GM12878 (cell line): Measurements from ENCODE around the gene DOLPP1. TPM values are rescaled to one million over a fixed set of nuclear protein-coding genes. Genes with fewer than 3 reads are reported as not detected.

ENCODE experiments used
- ATAC-seq: fragments of 200-7000 bp; cut with Tn5 transposase; 3 replicates; pipeline ENCODE4 v1.9.1; 2020; ENCODE audit warnings: mild to moderate bottlenecking, moderate library complexity
- BruUV-seq: library from RNA; stranded (reverse); fragments of 400-500 nt; replicated peaks from 2 replicates; lab custom pipeline; 2021; lab: Mats Ljungman, UMichigan
- CTCF ChIA-PET: fragments of 300-600 bp; sonication (Branson Sonifier 250); formaldehyde crosslinking; extraction: SDS; loops from one replicate; lab custom pipeline; 2021; ENCODE audit warnings: inconsistent platforms; lab: Yijun Ruan, JAX
- POLR2A ChIA-PET: fragments of 350-600 bp; formaldehyde crosslinking; extraction: SDS; loops from one replicate; lab custom pipeline; 2021; ENCODE audit warnings: inconsistent platforms; lab: Charles Lee
- RAD21 ChIA-PET: fragments of 300-600 bp; sonication (Branson Sonifier 250); formaldehyde crosslinking; loops from one replicate; lab custom pipeline; 2023; ENCODE audit warnings: antibody characterized with exemption; ENCODE audit not compliant: unreplicated experiment; lab: Charles Lee
- SMC1A ChIA-PET: fragments of 300-600 bp; sonication (Branson Sonifier 250); formaldehyde crosslinking; loops from one replicate; lab custom pipeline; 2023; ENCODE audit not compliant: unreplicated experiment, uncharacterized antibody; lab: Charles Lee
- DNase-seq: peaks from one replicate; pipeline ENCODE4 v3.0.0-alpha.2; 2011; ENCODE audit warnings: low read depth, low spot score
- FAIRE-seq: peaks from 3 replicates; lab custom pipeline; 2011; peaks lifted over from hg19 to GRCh38; lab: Jason Lieb, UNC
- H2AFZ ChIP-seq: 2 replicates; pipeline ENCODE4 v1.6.0; 2011; ENCODE audit warnings: low read depth, low read length, control low read depth; ENCODE audit not compliant: control insufficient read depth
- H3K27ac ChIP-seq: 2 replicates; pipeline ENCODE4 v1.5.1; 2011; ENCODE audit warnings: control low read depth; ENCODE audit not compliant: control insufficient read depth, insufficient read depth
- H3K27me3 ChIP-seq, 2 experiments: replicated peaks in 1 of 2; 2 replicates each; pipeline versions ENCODE4 v1.6.0 to v1.6.1; 2011; ENCODE audit warnings: low read length in 1 of 2; ENCODE audit not compliant: control insufficient read depth in 2 of 2, insufficient read depth in 2 of 2
- H3K36me3 ChIP-seq, 2 experiments: 2 replicates each; pipeline ENCODE4 v1.5.1; 2011; ENCODE audit warnings: low read length in 1 of 2; ENCODE audit not compliant: control insufficient read depth in 2 of 2, insufficient read depth in 2 of 2
- H3K4me1 ChIP-seq: 2 replicates; pipeline ENCODE4 v1.6.1; 2011; ENCODE audit warnings: mild to moderate bottlenecking, low read length, moderate library complexity, mixed read lengths; ENCODE audit not compliant: control insufficient read depth, insufficient read depth
- H3K4me2 ChIP-seq: 2 replicates; pipeline ENCODE4 v1.6.0; 2011; ENCODE audit warnings: control low read depth; ENCODE audit not compliant: control insufficient read depth, insufficient read depth
- H3K4me3 ChIP-seq: fragments of 200-600 bp; sonication (generic); 2 replicates; pipeline ENCODE4 v1.5.1; 2016
- H3K79me2 ChIP-seq: 2 replicates; pipeline ENCODE4 v1.6.0; 2011; ENCODE audit warnings: low read length; ENCODE audit not compliant: control insufficient read depth, insufficient read depth
- H3K9ac ChIP-seq: 2 replicates; pipeline ENCODE4 v1.8.0; 2011; ENCODE audit warnings: low read length, control low read depth, mixed read lengths; ENCODE audit not compliant: control insufficient read depth, insufficient read depth
- H3K9me3 ChIP-seq: replicated peaks from 3 replicates; pipeline ENCODE4 v1.5.1; 2011; ENCODE audit warnings: mild to moderate bottlenecking, low read length; ENCODE audit not compliant: control insufficient read depth, insufficient read depth
- H4K20me1 ChIP-seq: 2 replicates; pipeline ENCODE4 v1.6.0; 2011; ENCODE audit not compliant: control insufficient read depth, insufficient read depth
- ATF2 ChIP-seq: IDR thresholded peaks from 2 replicates; pipeline ENCODE4 v1.6.1; 2012; ENCODE audit warnings: low read length, inconsistent platforms
- CREB1 ChIP-seq: IDR thresholded peaks from 2 replicates; pipeline ENCODE4 v1.6.1; 2012; ENCODE audit warnings: low read depth, mild to moderate bottlenecking, inconsistent platforms
- E2F8 ChIP-seq: fragments of 450-650 bp; IDR thresholded peaks from 2 replicates; pipeline ENCODE4 v1.6.1; 2018; ENCODE audit warnings: mild to moderate bottlenecking, low read depth, moderate library complexity; ENCODE audit not compliant: partially characterized antibody
- FOS ChIP-seq: IDR thresholded peaks from 3 replicates; pipeline ENCODE4 v1.6.1; 2011; ENCODE audit warnings: borderline replicate concordance; ENCODE audit not compliant: insufficient read length; ENCODE audit errors: extremely low read depth
- HDAC6 ChIP-seq: fragments of 200-600 bp; sonication (generic); IDR thresholded peaks from one replicate; pipeline ENCODE4 v1.8.0; 2017; ENCODE audit warnings: antibody characterized with exemption; ENCODE audit not compliant: unreplicated experiment
- MEF2B ChIP-seq: fragments of 450-650 bp; IDR thresholded peaks from 2 replicates; pipeline ENCODE4 v1.6.1; 2018; ENCODE audit warnings: mild to moderate bottlenecking, moderate library complexity; ENCODE audit not compliant: partially characterized antibody, poor library complexity, severe bottlenecking
- PAX8 ChIP-seq: fragments of 450-650 bp; IDR thresholded peaks from 2 replicates; pipeline ENCODE4 v1.6.1; 2017; ENCODE audit warnings: mild to moderate bottlenecking, moderate library complexity
- YBX1 ChIP-seq: fragments of 450-650 bp; IDR thresholded peaks from 2 replicates; pipeline ENCODE4 v1.6.1; 2016; ENCODE audit warnings: antibody characterized with exemption
- WGBS: methylation state at CpG from one replicate; pipeline ENCODE4 v1.1.6; 2016; ENCODE audit warnings: low lambda C conversion rate; ENCODE audit not compliant: insufficient replicate concordance, insufficient coverage; ENCODE audit errors: missing lambda C conversion rate; 5-methylcytosine and 5-hydroxymethylcytosine counted together
- in situ Hi-C: fragments of 300-500 bp; cut with MboI; formaldehyde crosslinking; loops from 9 replicates; pipeline ENCODE4 v1.14.3; 2018; ENCODE audit warnings: mixed read lengths
- intact Hi-C: fragments of 100-400 bp; cut with micrococcal nuclease; formaldehyde crosslinking; loops from one replicate; pipeline ENCODE4 v1.14.2; 2022; ENCODE audit not compliant: unreplicated experiment
- polyA plus RNA-seq, 11 experiments: library from polyadenylated mRNA; depleted of rRNA in 4 of 11; unstranded in 6 of 11; stranded (reverse) in 5 of 11; fragments of >200 nt; fragmentation: Nextera tagmentation in 4 of 11; fragmentation: Illumina TruSeq in 1 of 11; extraction: Ambion mirVana in 4 of 11; extraction: Trizol in 1 of 11; gene quantifications; 1 replicate in 1 of 11; 2 replicates in 10 of 11; pipeline versions ENCODE4 v1.2.1 to v1.2.3, GENCODE V29; 2011 to 2016; ENCODE audit warnings: inconsistent platforms in 2 of 11, missing spikeins in 2 of 11, low read depth in 1 of 11
- total RNA-seq, 4 experiments: library from RNA; depleted of rRNA in 3 of 4; stranded (reverse); fragments of >200 nt in 3 of 4; fragmentation: Illumina TruSeq in 1 of 4; extraction: Trizol in 1 of 4; gene quantifications; 2 replicates each; pipeline versions ENCODE4 v1.2.1 to v1.2.3, GENCODE V29; 2013 to 2021
- TF ChIP-seq, protein P1 (sequence below): fragments of 150-350 bp; IDR thresholded peaks from 2 replicates; pipeline ENCODE4 v1.6.1; 2016; ENCODE audit warnings: low read depth, low read length

The DOLPP1 gene
- total and polyA plus RNA-seq, 10 of the 15 experiments (the other 5 are each of a cell fraction or from before 2014, with no cell fraction given), result 0.76 to 19.9 (median 13.4) TPM

DNA sequence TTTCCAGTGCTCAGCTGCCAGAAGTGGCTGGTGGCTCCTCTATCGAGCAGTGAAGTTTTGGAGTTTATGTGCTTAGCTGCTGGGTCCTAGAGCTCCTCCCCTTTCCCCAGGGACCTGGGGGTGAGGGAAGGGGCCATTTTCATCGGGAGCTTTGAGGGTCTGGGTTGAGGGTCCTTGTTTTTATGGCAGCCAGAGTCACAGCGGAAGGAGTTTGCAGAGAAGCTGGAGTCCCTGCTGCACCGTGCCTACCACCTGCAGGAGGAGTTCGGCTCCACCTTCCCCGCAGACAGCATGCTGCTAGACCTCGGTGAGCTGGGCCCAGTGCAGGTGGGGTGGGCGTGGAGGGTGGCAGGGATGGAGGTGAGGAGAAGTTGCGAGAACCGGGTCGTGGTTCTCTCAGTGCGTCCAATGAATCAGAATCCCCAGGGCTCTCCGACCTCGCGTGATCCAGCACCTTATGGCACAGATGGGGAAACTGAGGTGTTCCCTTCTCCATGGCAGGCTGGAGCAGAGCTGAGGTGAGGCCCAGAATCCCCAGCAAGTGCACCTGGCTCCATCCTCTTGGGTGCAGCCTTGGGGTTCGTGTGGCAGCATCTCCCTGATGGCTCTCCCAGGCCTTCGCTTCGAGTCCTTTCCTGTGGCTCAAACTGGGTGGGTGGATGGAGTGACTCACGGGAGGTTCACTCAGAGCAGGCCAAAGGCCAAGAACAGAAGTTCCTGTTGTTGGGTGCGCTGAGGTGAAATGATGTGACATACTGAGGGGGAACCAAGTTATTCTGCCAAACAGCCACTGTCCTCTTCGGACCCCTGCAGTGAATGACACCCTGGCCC lies 21.7 kb upstream of the DOLPP1 start:
- Histone ChIP-seq H3K27ac (no peak overlapping the region), H2AFZ (no peak overlapping the region), H3K4me3 (no peak overlapping the region), H3K9ac (no peak overlapping the region), H3K36me3 (peaks cover 7 to 10% of the 10 kb centered on the region in 2 experiments; a peak in 3 of 4 replicates), H3K4me1 (no peaks in the 10 kb centered on the region), H3K9me3 (no peaks in the 10 kb centered on the region), H4K20me1 (no peaks in the 10 kb centered on the region), H3K4me2 (no peak overlapping the region), H3K79me2 (no peaks in the 10 kb centered on the region), H3K27me3 (no peaks in the 10 kb centered on the region)
- DNase-seq (no peak), ATAC-seq (no peak), FAIRE-seq (no peak)
- POLR2A ChIA-PET, result no interaction called here
- WGBS, result 92% methylated on average over 21 of the region's 21 CpGs
- intact Hi-C loops, result no loop called here
- in situ Hi-C loops, result no loop called here
- BruUV-seq, result no TSS peak
- SMC1A ChIA-PET, result no interaction called here
- TF ChIP-seq PAX8 (no peak), HDAC6 (no peak), YBX1 (no peak), FOS (no peak), MEF2B (peak; percentile 32), CREB1 (no peak), ATF2 (no peak), E2F8 (no peak)
- TF ChIP-seq, protein P1, sequence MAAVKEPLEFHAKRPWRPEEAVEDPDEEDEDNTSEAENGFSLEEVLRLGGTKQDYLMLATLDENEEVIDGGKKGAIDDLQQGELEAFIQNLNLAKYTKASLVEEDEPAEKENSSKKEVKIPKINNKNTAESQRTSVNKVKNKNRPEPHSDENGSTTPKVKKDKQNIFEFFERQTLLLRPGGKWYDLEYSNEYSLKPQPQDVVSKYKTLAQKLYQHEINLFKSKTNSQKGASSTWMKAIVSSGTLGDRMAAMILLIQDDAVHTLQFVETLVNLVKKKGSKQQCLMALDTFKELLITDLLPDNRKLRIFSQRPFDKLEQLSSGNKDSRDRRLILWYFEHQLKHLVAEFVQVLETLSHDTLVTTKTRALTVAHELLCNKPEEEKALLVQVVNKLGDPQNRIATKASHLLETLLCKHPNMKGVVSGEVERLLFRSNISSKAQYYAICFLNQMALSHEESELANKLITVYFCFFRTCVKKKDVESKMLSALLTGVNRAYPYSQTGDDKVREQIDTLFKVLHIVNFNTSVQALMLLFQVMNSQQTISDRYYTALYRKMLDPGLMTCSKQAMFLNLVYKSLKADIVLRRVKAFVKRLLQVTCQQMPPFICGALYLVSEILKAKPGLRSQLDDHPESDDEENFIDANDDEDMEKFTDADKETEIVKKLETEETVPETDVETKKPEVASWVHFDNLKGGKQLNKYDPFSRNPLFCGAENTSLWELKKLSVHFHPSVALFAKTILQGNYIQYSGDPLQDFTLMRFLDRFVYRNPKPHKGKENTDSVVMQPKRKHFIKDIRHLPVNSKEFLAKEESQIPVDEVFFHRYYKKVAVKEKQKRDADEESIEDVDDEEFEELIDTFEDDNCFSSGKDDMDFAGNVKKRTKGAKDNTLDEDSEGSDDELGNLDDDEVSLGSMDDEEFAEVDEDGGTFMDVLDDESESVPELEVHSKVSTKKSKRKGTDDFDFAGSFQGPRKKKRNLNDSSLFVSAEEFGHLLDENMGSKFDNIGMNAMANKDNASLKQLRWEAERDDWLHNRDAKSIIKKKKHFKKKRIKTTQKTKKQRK, result no peak
- RAD21 ChIA-PET, result no interaction called here
- CTCF ChIA-PET, result interaction anchor here (0.6 to 0.7 kb wide), 2 partner anchors 8 to 125 kb away, joined by 3 read pairs; no protein-coding TSS in a partner anchor
